Measurements from ENCODE around the gene CLRN3.

The CLRN3 gene

DNA sequence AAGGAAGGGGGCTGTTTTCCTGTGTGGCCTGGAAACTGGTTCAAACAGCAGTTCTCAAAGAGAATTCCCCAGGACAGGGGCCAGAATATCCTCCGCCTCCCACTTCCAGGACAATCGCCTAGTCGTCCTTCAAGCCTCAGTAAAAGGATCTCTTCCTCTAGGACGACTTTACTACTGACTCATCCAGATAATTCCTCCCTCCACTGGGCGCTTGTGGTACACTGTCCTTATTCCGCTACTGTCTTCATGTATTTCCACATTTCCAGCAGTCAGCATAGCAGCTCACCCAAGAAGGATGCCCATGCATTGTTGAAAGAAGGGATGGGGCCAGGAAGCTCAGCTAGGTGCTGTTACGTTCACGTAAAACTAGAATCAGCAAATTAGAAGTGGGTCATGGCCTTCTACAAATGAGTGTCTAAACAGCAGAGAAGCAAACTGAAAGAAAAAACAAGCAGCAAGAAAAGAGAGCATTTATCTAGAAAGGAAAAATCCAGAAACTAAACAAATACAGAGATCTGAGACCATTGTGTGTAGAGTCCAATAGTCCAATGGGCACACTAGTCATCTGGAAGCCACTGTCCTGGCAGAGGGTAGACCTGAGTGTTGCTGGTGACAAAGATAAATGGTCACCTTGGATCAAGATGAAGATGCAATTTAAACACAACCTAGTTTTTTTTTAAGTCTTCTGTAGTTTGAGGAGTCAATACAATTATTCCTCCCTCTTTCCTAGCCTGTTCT, 26.3 kb downstream of the CLRN3 start:
- Histone ChIP-seq H3K9ac (ENCODE audit: low read length) (no peak overlapping the region), H2AFZ (ENCODE audit: low read depth, low read length) (no peak overlapping the region), H3K27ac (ENCODE audit: low read length, poor library complexity, severe bottlenecking) (no peak overlapping the region), H3K4me2 (ENCODE audit: low read length, poor library complexity, severe bottlenecking) (no peak overlapping the region), H2BK12ac (ENCODE audit: low read length in 2 of 2) (no peak overlapping the region), H4K8ac (ENCODE audit: low read length) (no peak overlapping the region), H3K9me3 (ENCODE audit: control insufficient read depth, low read length) (peaks cover 27% of the 10 kb centered on the region), H4K91ac (ENCODE audit: low read length) (no peak overlapping the region), H3K27me3 (ENCODE audit: control insufficient read depth in 1 of 2, insufficient read depth in 1 of 2, low read length in 2 of 2) (peaks cover 0 to 13% of the 10 kb centered on the region in 2 experiments), H2BK120ac (ENCODE audit: low read depth, low read length) (no peak overlapping the region), H3K23ac (ENCODE audit: low read length in 2 of 2) (no peak overlapping the region), H3K18ac (ENCODE audit: low read depth in 1 of 2, low read length in 2 of 2) (no peak overlapping the region), H2BK5ac (ENCODE audit: low read depth, low read length, poor library complexity, severe bottlenecking) (no peak overlapping the region), H3K36me3 (ENCODE audit: control insufficient read depth in 1 of 2, insufficient read depth in 2 of 2, low read depth in 1 of 2, low read length in 2 of 2) (no peaks in the 10 kb centered on the region), H3K14ac (ENCODE audit: low read length in 2 of 2) (no peak overlapping the region), H3K4me1 (ENCODE audit: control insufficient read depth, insufficient read depth, low read depth, low read length) (no peaks in the 10 kb centered on the region), H2BK15ac (ENCODE audit: low read depth, poor library complexity, severe bottlenecking) (no peak overlapping the region), H2AK5ac (ENCODE audit: low read length, severe bottlenecking) (no peak overlapping the region), H3K4ac (ENCODE audit: low read depth in 1 of 2, low read length in 2 of 2) (no peak overlapping the region), H3K79me1 (replicated peaks; ENCODE audit: low read length, poor library complexity, severe bottlenecking) (no peaks in the 10 kb centered on the region), H3K4me3 (ENCODE audit: insufficient read depth in 1 of 2, low read depth in 1 of 2, low read length in 2 of 2) (no peak overlapping the region)
- WGBS = 82% methylated on average over 8 of the region's 8 CpGs
- DNase-seq = no peak

DNA sequence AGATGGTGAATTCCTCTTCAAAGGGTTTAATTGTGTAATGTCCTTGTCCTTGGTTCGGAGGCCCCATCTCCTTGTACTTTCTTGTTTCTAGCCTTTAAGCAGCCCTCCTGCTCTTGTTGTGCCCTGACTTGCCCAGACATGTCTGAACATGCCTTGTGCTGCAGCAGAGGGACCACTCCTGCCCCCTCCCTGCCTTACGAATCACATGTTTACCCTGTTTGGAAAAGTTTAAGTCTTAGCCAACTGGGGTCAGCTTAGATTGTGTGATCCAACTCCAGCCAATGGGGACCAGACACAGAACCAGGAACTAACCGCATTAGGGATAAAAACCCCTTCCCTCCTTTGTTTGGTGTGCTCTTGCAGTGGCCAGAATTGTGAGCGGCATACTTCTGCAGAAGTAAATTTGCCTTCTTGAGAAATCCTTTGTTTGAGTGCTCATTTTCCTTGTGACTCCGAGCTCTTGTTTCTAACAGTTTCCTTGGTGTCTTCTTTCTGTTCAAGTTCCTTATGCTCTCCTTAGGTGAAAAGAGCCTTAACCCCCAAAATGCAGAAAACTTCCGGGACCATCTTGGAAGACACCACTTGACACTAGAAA, 29.4 kb downstream of the CLRN3 start:
- Histone ChIP-seq H3K9ac (ENCODE audit: low read length) (no peak overlapping the region), H3K27me3 (ENCODE audit: control insufficient read depth in 1 of 2, insufficient read depth in 1 of 2, low read length in 2 of 2) (peaks cover 0 to 13% of the 10 kb centered on the region in 2 experiments), H3K36me3 (ENCODE audit: control insufficient read depth in 1 of 2, insufficient read depth in 2 of 2, low read depth in 1 of 2, low read length in 2 of 2) (no peaks in the 10 kb centered on the region), H3K23ac (ENCODE audit: low read length in 2 of 2) (no peak overlapping the region), H3K4ac (ENCODE audit: low read depth in 1 of 2, low read length in 2 of 2) (no peak overlapping the region), H2AK5ac (ENCODE audit: low read length, severe bottlenecking) (no peak overlapping the region), H3K14ac (ENCODE audit: low read length in 2 of 2) (no peak overlapping the region), H3K9me3 (ENCODE audit: control insufficient read depth, low read length) (peaks cover 17% of the 10 kb centered on the region), H2BK120ac (ENCODE audit: low read depth, low read length) (no peak overlapping the region), H3K27ac (ENCODE audit: low read length, poor library complexity, severe bottlenecking) (no peak overlapping the region), H4K91ac (ENCODE audit: low read length) (no peak overlapping the region), H3K79me1 (replicated peaks; ENCODE audit: low read length, poor library complexity, severe bottlenecking) (no peaks in the 10 kb centered on the region), H2BK12ac (ENCODE audit: low read length in 2 of 2) (no peak overlapping the region), H4K8ac (ENCODE audit: low read length) (no peak overlapping the region), H3K4me1 (ENCODE audit: control insufficient read depth, insufficient read depth, low read depth, low read length) (no peaks in the 10 kb centered on the region), H2BK15ac (ENCODE audit: low read depth, poor library complexity, severe bottlenecking) (no peak overlapping the region), H2AFZ (ENCODE audit: low read depth, low read length) (no peak overlapping the region), H3K4me3 (ENCODE audit: insufficient read depth in 1 of 2, low read depth in 1 of 2, low read length in 2 of 2) (no peak overlapping the region), H2BK5ac (ENCODE audit: low read depth, low read length, poor library complexity, severe bottlenecking) (no peak overlapping the region), H3K4me2 (ENCODE audit: low read length, poor library complexity, severe bottlenecking) (no peak overlapping the region), H3K18ac (ENCODE audit: low read depth in 1 of 2, low read length in 2 of 2) (no peak overlapping the region)
- DNase-seq = peak; percentile 18
- WGBS = 95% methylated on average over 6 of the region's 6 CpGs

DNA sequence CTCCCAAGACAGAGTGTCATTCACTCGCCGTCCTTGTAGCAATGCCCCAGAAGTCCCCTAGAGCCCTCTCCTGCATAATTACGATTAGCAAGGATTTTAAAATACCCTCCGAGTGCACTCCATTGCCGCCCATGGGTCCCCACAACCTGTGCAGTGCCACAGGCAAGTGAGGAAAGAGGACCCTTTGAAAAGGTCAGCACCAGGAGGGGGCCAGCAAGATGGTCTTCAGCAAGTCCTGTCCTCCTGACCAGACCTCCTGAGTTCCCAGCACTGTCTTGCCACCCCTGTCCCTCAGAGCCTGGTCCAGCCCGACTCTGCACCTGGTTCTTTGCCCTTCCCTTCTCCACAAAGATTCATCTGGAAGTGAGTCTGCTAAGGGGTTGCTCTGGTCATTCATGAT, 32.1 kb downstream of the CLRN3 start:
- H3K4me1 ChIP-seq (ENCODE audit: control insufficient read depth, insufficient read depth, low read depth, low read length) = no peaks in the 10 kb centered on the region
- no peak overlapping the region for H2BK120ac ChIP-seq (ENCODE audit: low read depth, low read length)
- H2BK5ac ChIP-seq (ENCODE audit: low read depth, low read length, poor library complexity, severe bottlenecking) = no peak overlapping the region
- H2BK12ac ChIP-seq (ENCODE audit: low read length in 2 of 2) = no peak overlapping the region
- no peak overlapping the region for H3K4me3 ChIP-seq (ENCODE audit: insufficient read depth in 1 of 2, low read depth in 1 of 2, low read length in 2 of 2)
- peaks cover 0 to 8% of the 10 kb centered on the region in 2 experiments for H3K27me3 ChIP-seq (ENCODE audit: control insufficient read depth in 1 of 2, insufficient read depth in 1 of 2, low read length in 2 of 2)
- H3K14ac ChIP-seq (ENCODE audit: low read length in 2 of 2) = no peak overlapping the region
- no peak overlapping the region for H3K23ac ChIP-seq (ENCODE audit: low read length in 2 of 2)
- H4K8ac ChIP-seq (ENCODE audit: low read length) = no peak overlapping the region
- no peak overlapping the region for H2BK15ac ChIP-seq (ENCODE audit: low read depth, poor library complexity, severe bottlenecking)
- H2AFZ ChIP-seq (ENCODE audit: low read depth, low read length) = no peak overlapping the region
- no peak overlapping the region for H3K9ac ChIP-seq (ENCODE audit: low read length)
- H3K18ac ChIP-seq (ENCODE audit: low read depth in 1 of 2, low read length in 2 of 2) = no peak overlapping the region
- no peak for DNase-seq
- H3K4ac ChIP-seq (ENCODE audit: low read depth in 1 of 2, low read length in 2 of 2) = no peak overlapping the region
- WGBS = 80% methylated on average over 6 of the region's 6 CpGs
- H3K27ac ChIP-seq (ENCODE audit: low read length, poor library complexity, severe bottlenecking) = no peak overlapping the region
- H3K36me3 ChIP-seq (ENCODE audit: control insufficient read depth in 1 of 2, insufficient read depth in 2 of 2, low read depth in 1 of 2, low read length in 2 of 2) = no peaks in the 10 kb centered on the region
- no peak overlapping the region for H2AK5ac ChIP-seq (ENCODE audit: low read length, severe bottlenecking)
- H3K9me3 ChIP-seq (ENCODE audit: control insufficient read depth, low read length) = peaks cover 16% of the 10 kb centered on the region
- no peak overlapping the region for H3K4me2 ChIP-seq (ENCODE audit: low read length, poor library complexity, severe bottlenecking)
- H4K91ac ChIP-seq (ENCODE audit: low read length) = no peak overlapping the region
- no peaks in the 10 kb centered on the region for H3K79me1 ChIP-seq (replicated peaks; ENCODE audit: low read length, poor library complexity, severe bottlenecking)

DNA sequence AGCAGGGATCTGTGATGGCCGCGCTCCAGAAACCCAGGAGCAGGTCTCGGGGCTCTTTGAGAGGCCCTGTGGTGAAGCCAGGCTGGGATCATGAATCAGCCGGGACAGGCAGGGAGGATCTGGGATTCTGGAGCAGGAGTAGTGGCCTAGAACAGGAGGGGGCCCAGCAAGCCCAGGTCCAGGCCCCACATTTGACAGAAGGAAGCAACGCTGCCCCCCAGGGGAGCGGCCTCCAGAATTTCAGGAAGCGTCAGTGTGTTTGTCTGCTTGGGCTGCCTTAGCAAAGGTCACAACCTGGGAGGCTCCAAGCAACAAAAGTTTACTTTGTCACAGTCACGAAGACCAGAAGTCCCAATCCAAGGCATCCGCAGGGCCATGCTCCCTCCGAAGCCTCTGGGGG, 36.8 kb downstream of the CLRN3 start:
- Histone ChIP-seq H3K23ac (ENCODE audit: low read length in 2 of 2) (no peak overlapping the region), H3K4me1 (ENCODE audit: control insufficient read depth, insufficient read depth, low read depth, low read length) (peaks cover 3% of the 10 kb centered on the region), H3K9ac (ENCODE audit: low read length) (no peak overlapping the region), H3K14ac (ENCODE audit: low read length in 2 of 2) (no peak overlapping the region), H2BK15ac (ENCODE audit: low read depth, poor library complexity, severe bottlenecking) (no peak overlapping the region), H2BK120ac (ENCODE audit: low read depth, low read length) (no peak overlapping the region), H3K18ac (ENCODE audit: low read depth in 1 of 2, low read length in 2 of 2) (no peak overlapping the region), H2AFZ (ENCODE audit: low read depth, low read length) (no peak overlapping the region), H3K9me3 (ENCODE audit: control insufficient read depth, low read length) (no peaks in the 10 kb centered on the region), H3K27me3 (ENCODE audit: control insufficient read depth in 1 of 2, insufficient read depth in 1 of 2, low read length in 2 of 2) (peaks cover 12 to 42% of the 10 kb centered on the region in 2 experiments), H4K91ac (ENCODE audit: low read length) (no peak overlapping the region), H3K79me1 (replicated peaks; ENCODE audit: low read length, poor library complexity, severe bottlenecking) (no peaks in the 10 kb centered on the region), H3K36me3 (ENCODE audit: control insufficient read depth in 1 of 2, insufficient read depth in 2 of 2, low read depth in 1 of 2, low read length in 2 of 2) (no peaks in the 10 kb centered on the region), H2BK12ac (ENCODE audit: low read length in 2 of 2) (no peak overlapping the region), H3K4me3 (ENCODE audit: insufficient read depth in 1 of 2, low read depth in 1 of 2, low read length in 2 of 2) (no peak overlapping the region), H3K4me2 (ENCODE audit: low read length, poor library complexity, severe bottlenecking) (no peak overlapping the region), H4K8ac (ENCODE audit: low read length) (no peak overlapping the region), H2BK5ac (ENCODE audit: low read depth, low read length, poor library complexity, severe bottlenecking) (no peak overlapping the region), H3K4ac (ENCODE audit: low read depth in 1 of 2, low read length in 2 of 2) (no peak overlapping the region), H3K27ac (ENCODE audit: low read length, poor library complexity, severe bottlenecking) (no peak overlapping the region), H2AK5ac (ENCODE audit: low read length, severe bottlenecking) (no peak overlapping the region)
- 80% methylated on average over 10 of the region's 10 CpGs for WGBS
- DNase-seq = no peak
